Body of pancreas (tissue), 4 donors: Measurements from ENCODE around the gene TPI1.

ENCODE experiments used
- CTCF ChIP-seq, 7 experiments: fragments of 450-650 bp in 4 of 7; fragments of 200-600 bp in 3 of 7; sonication (generic) in 3 of 7; IDR thresholded peaks; one replicate each; pipeline ENCODE4 v1.5.1; 2016 to 2019; ENCODE audit warnings: antibody characterized with exemption in 7 of 7
- POLR2A ChIP-seq, 3 donors: fragments of 450-650 bp; IDR thresholded peaks; one replicate each; pipeline ENCODE4 v1.6.1; 2016; ENCODE audit warnings: antibody characterized with exemption in 3 of 3, mild to moderate bottlenecking in 2 of 3

GRCh38 chr12:6847676-6848075 lies 19.7 kb upstream of the TPI1 start:
- TF ChIP-seq CTCF (IDR thresholded peaks at IDR 0.05), result no peak
- no peak for TF ChIP-seq POLR2A (IDR thresholded peaks at IDR 0.05)
